ENCODE measurements around the gene KAZN. TPM values are rescaled to one million over a fixed set of nuclear protein-coding genes. Genes with fewer than 3 reads are reported as not detected.

The KAZN gene
- total RNA-seq, 1 donor = 3.9 TPM

GRCh38 chr1:14925336-14926136 is 327.1 kb downstream of the KAZN start:
- DNase-seq (ENCODE audit: low read depth) = no peak
- peak; percentile 18 for TF ChIP-seq CTCF (IDR thresholded peaks at IDR 0.05; ENCODE audit: insufficient read depth, low read length)
- peak overlapping the region; percentile 72 for H3K4me3 ChIP-seq (ENCODE audit: low read depth, low read length)

- TF ChIP-seq CTCF (IDR thresholded peaks at IDR 0.05; ENCODE audit: insufficient read depth, low read length) = no peak
- DNase-seq (ENCODE audit: low read depth) = no peak
- H3K4me3 ChIP-seq (ENCODE audit: low read depth, low read length) = no peak overlapping the region
Observed at GRCh38 chr1:14926229-14926628, 327.7 kb downstream of the KAZN start.

DNA sequence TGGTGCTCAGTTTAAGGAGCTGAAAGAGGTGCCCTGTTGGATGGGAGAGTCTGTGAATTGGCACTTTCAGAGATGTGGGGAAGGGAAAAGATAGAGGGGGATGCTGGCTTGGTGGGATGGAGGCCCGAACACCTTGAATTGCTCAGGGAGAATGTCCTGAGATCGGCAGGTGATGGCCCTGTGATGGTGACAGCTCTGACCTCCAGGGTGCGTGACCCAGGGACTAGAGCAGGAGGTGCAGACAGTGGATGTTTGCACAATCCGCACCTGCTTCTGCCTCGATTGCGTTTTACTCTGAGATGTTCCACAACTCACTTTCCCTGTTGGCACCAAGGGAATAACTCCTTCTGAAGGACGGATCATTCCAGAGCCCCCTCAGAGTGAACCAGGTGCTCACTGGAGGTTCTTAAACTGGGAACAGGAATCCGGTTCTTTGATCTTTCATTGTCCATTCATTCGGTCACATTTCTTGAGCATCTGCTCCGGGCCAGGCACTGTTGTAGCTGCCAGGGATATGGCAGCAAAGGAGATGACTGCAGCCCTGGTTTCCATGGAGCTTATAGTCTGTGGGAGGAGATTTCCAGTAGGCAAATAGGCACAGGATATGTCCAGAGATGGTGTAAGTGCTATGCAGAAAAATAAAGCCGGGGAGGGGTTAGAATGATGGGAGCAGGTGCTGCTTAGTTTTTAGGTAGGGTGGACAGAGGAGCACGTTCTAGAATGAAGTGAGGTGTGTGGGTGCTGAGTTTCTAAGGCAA is 328.5 kb downstream of the KAZN start:
- no peak for DNase-seq (ENCODE audit: low read depth)
- H3K4me3 ChIP-seq (ENCODE audit: low read depth, low read length) = no peak overlapping the region
- no peak for TF ChIP-seq CTCF (IDR thresholded peaks at IDR 0.05; ENCODE audit: insufficient read depth, low read length)

- no peak for TF ChIP-seq CTCF (IDR thresholded peaks at IDR 0.05; ENCODE audit: insufficient read depth, low read length)
- no peak overlapping the region for H3K4me3 ChIP-seq (ENCODE audit: low read depth, low read length)
- DNase-seq (ENCODE audit: low read depth) = peak; percentile 40
Observed at GRCh38 chr1:14928412-14928811, 329.9 kb downstream of the KAZN start.

DNA sequence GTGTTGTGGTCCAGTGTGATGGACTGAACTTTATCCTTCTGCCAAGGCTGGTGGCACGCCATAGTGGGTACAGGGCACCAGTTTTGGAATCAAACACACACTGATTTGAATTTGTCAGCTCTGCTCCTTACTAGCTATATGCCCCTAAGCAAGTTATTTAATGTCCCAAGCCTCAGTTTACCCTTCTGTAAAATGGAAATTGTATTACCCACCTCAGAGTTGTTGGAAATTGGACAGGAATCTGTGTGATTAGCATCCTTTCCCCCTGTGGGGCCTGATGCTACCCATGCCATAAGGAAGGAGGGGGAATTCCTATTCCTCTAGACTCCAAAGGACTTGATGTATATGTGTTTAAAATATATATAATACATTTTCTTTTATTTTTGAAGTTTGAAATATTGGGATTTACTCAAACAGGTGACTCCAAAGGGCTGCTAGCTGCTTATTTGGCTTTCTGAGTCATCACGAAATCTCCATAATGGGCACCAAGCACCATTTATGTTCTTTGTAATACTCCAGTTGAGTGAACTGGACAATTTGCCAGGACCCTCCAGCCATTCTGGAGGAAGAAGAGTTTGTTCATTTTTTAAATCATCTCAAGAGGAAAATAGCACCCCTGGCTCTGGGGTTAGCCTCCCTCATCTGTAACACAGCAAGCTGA is 330.5 kb downstream of the KAZN start:
- no peak for DNase-seq (ENCODE audit: low read depth)
- TF ChIP-seq CTCF (IDR thresholded peaks at IDR 0.05; ENCODE audit: insufficient read depth, low read length) = no peak
- H3K4me3 ChIP-seq (ENCODE audit: low read depth, low read length) = no peak overlapping the region

DNA sequence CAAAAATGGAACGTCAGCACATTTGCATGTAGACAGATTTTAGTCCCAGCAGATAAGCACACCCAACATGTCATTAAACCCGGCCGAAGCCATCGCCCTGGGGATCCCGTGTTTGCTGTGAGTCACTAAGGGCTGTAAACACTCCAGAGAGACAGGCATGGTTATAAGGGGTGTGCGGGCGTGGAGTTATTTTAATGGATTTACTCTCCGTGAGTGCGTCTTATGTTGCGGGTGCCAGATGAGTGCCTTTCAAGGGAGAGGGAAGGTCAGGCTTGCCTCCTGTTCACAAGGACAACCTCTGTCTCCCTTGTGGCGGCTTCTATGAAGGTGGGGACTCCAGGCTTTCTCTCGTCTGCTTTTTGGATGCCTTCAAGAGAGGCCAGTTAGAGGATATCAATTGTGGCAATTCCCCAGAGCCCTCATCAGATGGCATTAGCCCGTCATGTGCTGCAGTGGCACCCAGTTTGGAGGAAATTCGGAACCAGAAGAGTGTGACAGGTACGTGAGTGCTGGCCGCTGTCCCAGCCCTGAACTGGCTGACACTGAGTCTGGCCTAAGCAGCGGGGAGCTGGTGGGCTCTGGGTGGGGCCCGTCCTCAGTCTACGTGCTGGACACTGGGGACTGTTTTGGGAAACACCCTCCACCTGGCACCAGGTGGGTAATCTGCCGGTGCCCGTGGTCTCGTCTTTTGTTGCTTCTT is 331.2 kb downstream of the KAZN start:
- DNase-seq (ENCODE audit: low read depth) = peak; percentile 63
- TF ChIP-seq CTCF (IDR thresholded peaks at IDR 0.05; ENCODE audit: insufficient read depth, low read length) = no peak
- H3K4me3 ChIP-seq (ENCODE audit: low read depth, low read length) = no peak overlapping the region

Measured in fibroblast of the aortic adventitia (primary cell).